ENCODE data around the gene PRTG. TPM values are rescaled to one million over a fixed set of nuclear protein-coding genes. Genes with fewer than 3 reads are reported as not detected.

The PRTG gene
- total RNA-seq, 1 donor from 2014 or later = 334 TPM

DNA sequence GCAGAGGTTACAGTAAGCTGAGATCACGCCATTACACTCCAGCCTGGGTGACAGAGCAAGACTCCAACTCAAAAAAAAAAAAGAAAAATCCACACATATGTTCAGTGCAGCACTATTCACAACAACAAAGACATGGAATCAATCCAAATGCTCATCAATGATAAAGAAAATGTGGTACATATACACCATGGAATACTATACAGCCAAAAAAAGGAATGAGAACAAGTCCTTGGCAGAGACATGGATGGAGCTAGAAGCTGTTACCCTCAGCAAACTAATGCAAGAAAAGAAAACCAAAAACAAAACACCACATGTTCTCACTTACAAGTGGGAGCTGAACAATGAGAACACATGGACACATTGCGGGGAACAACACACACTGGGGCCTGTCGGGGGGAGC is 180.4 kb downstream of the PRTG start:
- TF ChIP-seq CTCF (conservative IDR thresholded peaks at IDR 0.05) = no peak
- Mint-ChIP-seq H3K36me3 (ENCODE audit: low read depth) (peaks cover 53% of the 10 kb centered on the region), H3K4me1 (no peaks in the 10 kb centered on the region), H3K27ac (ENCODE audit: unreplicated experiment) (no peak overlapping the region), H3K9me3 (peaks cover 24% of the 10 kb centered on the region), H3K4me3 (no peak overlapping the region), H3K27me3 (ENCODE audit: low read depth) (no peaks in the 10 kb centered on the region)
- no peak for DNase-seq (ENCODE audit: low read depth, low spot score)

Other genes with a start within 250 kb of the PRTG start
- 5.1 and 5.3 TPM in 2 replicates for gene DNAAF4, start 234.9 kb downstream of the PRTG start, total RNA-seq
- 32.2 and 35.4 TPM in 2 replicates for gene PYGO1, start 154.8 kb downstream of the PRTG start, total RNA-seq

Data from neural crest cell (in vitro differentiated cells).